ENCODE data around the gene PIK3C2A. TPM values are rescaled to one million over a fixed set of nuclear protein-coding genes. Genes with fewer than 3 reads are reported as not detected.
"Not testable (repeated sequence)": the region's sequence is repeated elsewhere in the genome, so short reads cannot be mapped to it uniquely, and the experiment has no call there.

Gene PIK3C2A
- total and polyA plus RNA-seq, 2 experiments from 2014 or later, result 14.5 to 31.8 TPM

GRCh38 chr11:17238377-17238776 is 30.6 kb upstream of the PIK3C2A start:
- no peak overlapping the region for H3K27ac ChIP-seq
- no peaks in the 10 kb centered on the region for H3K27me3 ChIP-seq (replicated peaks; ENCODE audit: insufficient read depth)
- no peak overlapping the region for H3K9ac ChIP-seq
- H2AFZ ChIP-seq, result no peak overlapping the region
- no peaks in the 10 kb centered on the region for H4K20me1 ChIP-seq (ENCODE audit: insufficient read depth)
- TF ChIP-seq EZH2phosphoT487 (IDR thresholded peaks at IDR 0.05; ENCODE audit: insufficient read depth, low read depth) (no peak), EZH2 (IDR thresholded peaks at IDR 0.05; ENCODE audit: insufficient read depth, poor library complexity, severe bottlenecking) (no peak)
- H3K79me2 ChIP-seq (ENCODE audit: insufficient read depth), result no peaks in the 10 kb centered on the region
- H3K4me1 ChIP-seq (ENCODE audit: insufficient read depth), result no peaks in the 10 kb centered on the region
- no peak overlapping the region for H3K4me3 ChIP-seq
- no peak overlapping the region for H3K4me2 ChIP-seq (ENCODE audit: unreplicated experiment)
- no peaks in the 10 kb centered on the region for H3K36me3 ChIP-seq (ENCODE audit: low read depth)
- no peaks in the 10 kb centered on the region for H3F3A ChIP-seq (ENCODE audit: insufficient read depth)
- H3K9me3 ChIP-seq (ENCODE audit: low read depth), result no peaks in the 10 kb centered on the region
- 62 to 63% methylated on average over 3 of the region's 3 CpGs for WGBS, 2 experiments (ENCODE audit: low coverage in 1 of 2, low lambda C conversion rate in 2 of 2, missing lambda C conversion rate in 2 of 2)
- in situ Hi-C loops (cut with MboI), result loop anchor here (10.0 kb wide), 1 partner anchor 286 kb away; no protein-coding TSS in a partner anchor
- H3K9me2 ChIP-seq (ENCODE audit: insufficient read depth), result no peaks in the 10 kb centered on the region
- DNase-seq, result no peak

- Histone ChIP-seq H3K9ac (no peak overlapping the region), H3K4me1 (ENCODE audit: insufficient read depth) (no peaks in the 10 kb centered on the region), H3K27me3 (replicated peaks; ENCODE audit: insufficient read depth) (no peaks in the 10 kb centered on the region), H3K9me2 (ENCODE audit: insufficient read depth) (no peaks in the 10 kb centered on the region), H3K79me2 (ENCODE audit: insufficient read depth) (no peaks in the 10 kb centered on the region), H3K27ac (no peak overlapping the region), H3K36me3 (ENCODE audit: low read depth) (no peaks in the 10 kb centered on the region), H3K9me3 (ENCODE audit: low read depth) (no peaks in the 10 kb centered on the region), H3K4me3 (no peak overlapping the region), H3F3A (ENCODE audit: insufficient read depth) (no peaks in the 10 kb centered on the region), H2AFZ (no peak overlapping the region), H3K4me2 (ENCODE audit: unreplicated experiment) (no peak overlapping the region), H4K20me1 (ENCODE audit: insufficient read depth) (no peaks in the 10 kb centered on the region)
- TF ChIP-seq EZH2phosphoT487 (IDR thresholded peaks at IDR 0.05; ENCODE audit: insufficient read depth, low read depth) (no peak), EZH2 (IDR thresholded peaks at IDR 0.05; ENCODE audit: insufficient read depth, poor library complexity, severe bottlenecking) (no peak)
- in situ Hi-C loops (cut with MboI), result loop anchor here (10.0 kb wide), 1 partner anchor 292 kb away; no protein-coding TSS in a partner anchor
- DNase-seq, result no peak
Observed at GRCh38 chr11:17233101-17233500, 25.3 kb upstream of the PIK3C2A start.

GRCh38 chr11:17230867-17231851 is 23.4 kb upstream of the PIK3C2A start:
- H3K79me2 ChIP-seq (ENCODE audit: insufficient read depth), result no peaks in the 10 kb centered on the region
- in situ Hi-C loops (cut with MboI), result loop anchor here (10.0 kb wide), 1 partner anchor 294 kb away; no protein-coding TSS in a partner anchor
- no peaks in the 10 kb centered on the region for H3K27me3 ChIP-seq (replicated peaks; ENCODE audit: insufficient read depth)
- no peak overlapping the region for H3K4me3 ChIP-seq
- H3K9ac ChIP-seq, result no peak overlapping the region
- no peak for DNase-seq
- no peaks in the 10 kb centered on the region for H3K36me3 ChIP-seq (ENCODE audit: low read depth)
- H3K4me2 ChIP-seq (ENCODE audit: unreplicated experiment), result no peak overlapping the region
- H3F3A ChIP-seq (ENCODE audit: insufficient read depth), result no peaks in the 10 kb centered on the region
- TF ChIP-seq EZH2phosphoT487 (IDR thresholded peaks at IDR 0.05; ENCODE audit: insufficient read depth, low read depth) (no peak), EZH2 (IDR thresholded peaks at IDR 0.05; ENCODE audit: insufficient read depth, poor library complexity, severe bottlenecking) (no peak)
- no peak overlapping the region for H2AFZ ChIP-seq
- no peaks in the 10 kb centered on the region for H4K20me1 ChIP-seq (ENCODE audit: insufficient read depth)
- WGBS, 2 experiments (ENCODE audit: low coverage in 1 of 2, low lambda C conversion rate in 2 of 2, missing lambda C conversion rate in 2 of 2), result 55 to 65% methylated on average over 3 of the region's 3 CpGs
- H3K4me1 ChIP-seq (ENCODE audit: insufficient read depth), result no peaks in the 10 kb centered on the region
- H3K9me3 ChIP-seq (ENCODE audit: low read depth), result no peaks in the 10 kb centered on the region
- no peaks in the 10 kb centered on the region for H3K9me2 ChIP-seq (ENCODE audit: insufficient read depth)
- H3K27ac ChIP-seq, result no peak overlapping the region

- WGBS, 2 experiments (ENCODE audit: low coverage in 1 of 2, low lambda C conversion rate in 2 of 2, missing lambda C conversion rate in 2 of 2), result 43 to 45% methylated on average over 7 of the region's 7 CpGs
- DNase-seq, result peak; percentile 17
- H2AFZ ChIP-seq, result peak overlapping the region; percentile 69; the same call in 1 of the 2 replicates
- H3K4me1 ChIP-seq (ENCODE audit: insufficient read depth), result no peaks in the 10 kb centered on the region
- no peaks in the 10 kb centered on the region for H3K27me3 ChIP-seq (replicated peaks; ENCODE audit: insufficient read depth)
- TF ChIP-seq EZH2 (IDR thresholded peaks at IDR 0.05; ENCODE audit: insufficient read depth, poor library complexity, severe bottlenecking) (no peak), EZH2phosphoT487 (IDR thresholded peaks at IDR 0.05; ENCODE audit: insufficient read depth, low read depth) (no peak)
- H3K36me3 ChIP-seq (ENCODE audit: low read depth), result no peaks in the 10 kb centered on the region
- H3K27ac ChIP-seq, result no peak overlapping the region
- no peaks in the 10 kb centered on the region for H3F3A ChIP-seq (ENCODE audit: insufficient read depth)
- H3K9me3 ChIP-seq (ENCODE audit: low read depth), result no peaks in the 10 kb centered on the region
- no peak overlapping the region for H3K9ac ChIP-seq
- no peaks in the 10 kb centered on the region for H3K79me2 ChIP-seq (ENCODE audit: insufficient read depth)
- no peaks in the 10 kb centered on the region for H4K20me1 ChIP-seq (ENCODE audit: insufficient read depth)
- H3K4me2 ChIP-seq (ENCODE audit: unreplicated experiment), result no peak overlapping the region
- in situ Hi-C loops (cut with MboI), result loop anchor here (10.0 kb wide), 1 partner anchor 295 kb away; no protein-coding TSS in a partner anchor
- no peak overlapping the region for H3K4me3 ChIP-seq
- H3K9me2 ChIP-seq (ENCODE audit: insufficient read depth), result no peaks in the 10 kb centered on the region
Observed at GRCh38 chr11:17229481-17230152, 21.8 kb upstream of the PIK3C2A start.

GRCh38 chr11:17228186-17228925 is 20.6 kb upstream of the PIK3C2A start:
- 90 to 92% methylated on average over 30 to 38 of the region's 38 CpGs for WGBS, 2 experiments (ENCODE audit: low coverage in 1 of 2, low lambda C conversion rate in 2 of 2, missing lambda C conversion rate in 2 of 2)
- in situ Hi-C loops (cut with MboI); H3K4me2 ChIP-seq (ENCODE audit: unreplicated experiment): not testable (repeated sequence)

More at GRCh38 chr11:17228186-17228925, 20.6 kb upstream of the PIK3C2A start:
- H3K36me3 ChIP-seq (ENCODE audit: low read depth); DNase-seq; H3K9ac ChIP-seq; H2AFZ ChIP-seq; H3K9me3 ChIP-seq (ENCODE audit: low read depth); H4K20me1 ChIP-seq (ENCODE audit: insufficient read depth); H3K9me2 ChIP-seq (ENCODE audit: insufficient read depth); H3F3A ChIP-seq (ENCODE audit: insufficient read depth); H3K27ac ChIP-seq; H3K79me2 ChIP-seq (ENCODE audit: insufficient read depth); H3K4me1 ChIP-seq (ENCODE audit: insufficient read depth); H3K27me3 ChIP-seq (replicated peaks; ENCODE audit: insufficient read depth); H3K4me3 ChIP-seq: not testable (repeated sequence)

All from GM23248 (cell line).